ENCODE results near the gene LSM3.

Gene LSM3

GRCh38 chr3:14235003-14235911, 56.6 kb downstream of the LSM3 start:
- in situ Hi-C loops (cut with HindIII; ENCODE audit: low sequenced_read_pairs): no loop called here

- in situ Hi-C loops (cut with HindIII; ENCODE audit: low sequenced_read_pairs): no loop called here
These were observed 57.3 kb downstream of the LSM3 start for GRCh38 chr3:14235912-14236295.

GRCh38 chr3:14236902-14237301, 58.3 kb downstream of the LSM3 start:
- in situ Hi-C loops (cut with HindIII; ENCODE audit: low sequenced_read_pairs): no loop called here

GRCh38 chr3:14237457-14237856, 58.8 kb downstream of the LSM3 start:
- in situ Hi-C loops (cut with HindIII; ENCODE audit: low sequenced_read_pairs): no loop called here

- in situ Hi-C loops (cut with HindIII; ENCODE audit: low sequenced_read_pairs): no loop called here
These were observed 59.7 kb downstream of the LSM3 start for GRCh38 chr3:14238356-14238755.

- in situ Hi-C loops (cut with HindIII; ENCODE audit: low sequenced_read_pairs): no loop called here
These were observed 60.3 kb downstream of the LSM3 start for GRCh38 chr3:14238930-14239329.

- in situ Hi-C loops (cut with HindIII; ENCODE audit: low sequenced_read_pairs): no loop called here
These were observed 61.3 kb downstream of the LSM3 start for GRCh38 chr3:14239940-14240339.

GRCh38 chr3:14240366-14240765, 61.7 kb downstream of the LSM3 start:
- in situ Hi-C loops (cut with HindIII; ENCODE audit: low sequenced_read_pairs): no loop called here

- in situ Hi-C loops (cut with HindIII; ENCODE audit: low sequenced_read_pairs): no loop called here
These were observed 63.1 kb downstream of the LSM3 start for GRCh38 chr3:14241716-14242115.

GRCh38 chr3:14242490-14243311, 64.1 kb downstream of the LSM3 start:
- in situ Hi-C loops (cut with HindIII; ENCODE audit: low sequenced_read_pairs): no loop called here

- in situ Hi-C loops (cut with HindIII; ENCODE audit: low sequenced_read_pairs): no loop called here
These were observed 65.2 kb downstream of the LSM3 start for GRCh38 chr3:14243782-14244181.

- in situ Hi-C loops (cut with HindIII; ENCODE audit: low sequenced_read_pairs): no loop called here
These were observed 66.1 kb downstream of the LSM3 start for GRCh38 chr3:14244521-14245247.

- in situ Hi-C loops (cut with HindIII; ENCODE audit: low sequenced_read_pairs): no loop called here
These were observed 66.6 kb downstream of the LSM3 start for GRCh38 chr3:14245248-14245639.

- in situ Hi-C loops (cut with HindIII; ENCODE audit: low sequenced_read_pairs): no loop called here
These were observed 67.2 kb downstream of the LSM3 start for GRCh38 chr3:14245822-14246221.

- in situ Hi-C loops (cut with HindIII; ENCODE audit: low sequenced_read_pairs): no loop called here
These were observed 67.8 kb downstream of the LSM3 start for GRCh38 chr3:14246414-14246813.

- in situ Hi-C loops (cut with HindIII; ENCODE audit: low sequenced_read_pairs): no loop called here
These were observed 69.8 kb downstream of the LSM3 start for GRCh38 chr3:14248477-14248848.

GRCh38 chr3:14248849-14249523, 70.4 kb downstream of the LSM3 start:
- in situ Hi-C loops (cut with HindIII; ENCODE audit: low sequenced_read_pairs): no loop called here
